ENCODE results near the gene TBC1D22A.

Gene TBC1D22A

DNA sequence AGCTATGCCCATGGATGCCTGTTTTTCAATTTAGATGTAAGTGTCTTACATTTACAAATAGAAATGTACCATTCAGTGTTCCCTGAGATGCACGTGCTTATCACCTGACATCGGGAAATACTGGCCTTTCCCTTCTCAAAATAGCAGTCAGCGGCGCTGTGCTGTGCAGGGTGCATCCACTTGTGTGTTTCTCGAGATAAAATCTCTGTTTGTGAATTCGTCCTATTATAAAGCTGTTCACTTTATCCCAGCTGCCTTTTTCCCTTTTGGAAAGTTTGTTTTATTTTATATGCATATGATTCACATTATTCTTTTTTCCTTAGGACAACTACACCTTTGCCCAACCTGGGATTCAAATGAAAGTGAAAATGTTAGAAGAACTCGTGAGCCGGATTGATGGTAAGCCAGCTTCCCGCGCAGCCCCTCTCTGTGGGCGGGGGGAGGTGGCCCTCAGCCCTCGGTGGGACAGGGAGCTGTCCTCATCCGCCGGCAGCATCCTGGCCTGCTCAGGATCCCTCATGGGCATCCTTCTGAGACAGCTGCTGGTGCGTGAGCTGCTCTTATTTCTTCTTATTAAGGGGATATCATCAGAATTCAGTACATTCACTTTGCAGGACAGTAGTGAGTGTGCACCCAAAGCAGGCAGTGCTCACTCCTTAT is 235.0 kb downstream of the TBC1D22A start:
- TF ChIP-seq, protein P1, sequence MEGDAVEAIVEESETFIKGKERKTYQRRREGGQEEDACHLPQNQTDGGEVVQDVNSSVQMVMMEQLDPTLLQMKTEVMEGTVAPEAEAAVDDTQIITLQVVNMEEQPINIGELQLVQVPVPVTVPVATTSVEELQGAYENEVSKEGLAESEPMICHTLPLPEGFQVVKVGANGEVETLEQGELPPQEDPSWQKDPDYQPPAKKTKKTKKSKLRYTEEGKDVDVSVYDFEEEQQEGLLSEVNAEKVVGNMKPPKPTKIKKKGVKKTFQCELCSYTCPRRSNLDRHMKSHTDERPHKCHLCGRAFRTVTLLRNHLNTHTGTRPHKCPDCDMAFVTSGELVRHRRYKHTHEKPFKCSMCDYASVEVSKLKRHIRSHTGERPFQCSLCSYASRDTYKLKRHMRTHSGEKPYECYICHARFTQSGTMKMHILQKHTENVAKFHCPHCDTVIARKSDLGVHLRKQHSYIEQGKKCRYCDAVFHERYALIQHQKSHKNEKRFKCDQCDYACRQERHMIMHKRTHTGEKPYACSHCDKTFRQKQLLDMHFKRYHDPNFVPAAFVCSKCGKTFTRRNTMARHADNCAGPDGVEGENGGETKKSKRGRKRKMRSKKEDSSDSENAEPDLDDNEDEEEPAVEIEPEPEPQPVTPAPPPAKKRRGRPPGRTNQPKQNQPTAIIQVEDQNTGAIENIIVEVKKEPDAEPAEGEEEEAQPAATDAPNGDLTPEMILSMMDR (IDR thresholded peaks at IDR 0.05): no peak
- Histone ChIP-seq H3K27ac (no peak overlapping the region), H3K4me3 (no peak overlapping the region)
- no peak for DNase-seq (ENCODE audit: low spot score)

GRCh38 chr22:46998331-46998730 is 235.9 kb downstream of the TBC1D22A start:
- DNase-seq (ENCODE audit: low spot score): no peak
- TF ChIP-seq, protein P1 (IDR thresholded peaks at IDR 0.05): no peak

GRCh38 chr22:47000256-47000655 is 237.8 kb downstream of the TBC1D22A start:
- TF ChIP-seq, protein P1 (IDR thresholded peaks at IDR 0.05): no peak
- no peak for DNase-seq (ENCODE audit: low spot score)

More at GRCh38 chr22:46998331-46998730, 235.9 kb downstream of the TBC1D22A start:
- Histone ChIP-seq H3K4me3 (no peak overlapping the region), H3K27ac (no peak overlapping the region)

DNA sequence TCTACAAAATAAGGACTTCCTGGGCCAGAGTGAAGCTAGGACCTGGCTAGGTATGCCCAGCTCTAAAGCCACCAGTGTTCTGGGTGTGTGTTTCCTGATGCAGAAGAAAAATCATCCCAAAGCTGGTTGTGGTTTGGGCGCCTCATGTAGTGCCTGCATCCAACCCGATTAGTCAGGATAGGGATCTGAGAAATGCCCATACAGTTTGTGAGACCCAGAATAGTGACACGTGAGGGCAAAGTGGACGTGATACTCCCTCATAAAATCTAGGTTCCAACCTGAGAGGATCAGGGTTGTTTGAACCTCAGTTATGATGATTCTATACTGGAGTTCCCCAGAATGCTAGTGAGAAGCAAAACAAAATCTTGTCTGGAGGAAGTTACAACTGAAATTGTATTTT is 238.4 kb downstream of the TBC1D22A start:
- TF ChIP-seq, protein P1 (IDR thresholded peaks at IDR 0.05): no peak
- H3K4me3 ChIP-seq: no peak overlapping the region
- no peak for DNase-seq (ENCODE audit: low spot score)
- no peak overlapping the region for H3K27ac ChIP-seq

More at GRCh38 chr22:47000256-47000655, 237.8 kb downstream of the TBC1D22A start:
- H3K4me3 ChIP-seq: no peak overlapping the region
- no peak overlapping the region for H3K27ac ChIP-seq

DNA sequence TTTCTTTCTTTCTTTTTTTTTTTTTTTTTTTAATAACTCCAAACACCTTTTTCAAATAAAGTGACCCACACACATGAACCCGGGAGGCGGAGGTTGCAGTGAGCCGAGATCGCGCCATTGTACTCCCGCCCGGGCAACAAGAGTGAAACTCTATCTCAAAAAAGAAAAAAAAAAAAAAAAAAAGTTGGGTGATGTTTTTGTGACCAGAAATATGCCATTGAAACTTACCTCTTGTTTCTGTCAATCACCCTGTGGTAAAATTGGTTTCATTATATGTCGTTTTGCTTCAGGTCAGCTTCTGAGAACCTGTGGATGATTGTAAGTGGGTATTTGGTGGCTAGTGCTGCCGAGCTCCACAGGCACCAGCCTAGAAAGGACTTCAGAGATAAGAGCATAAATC is 238.8 kb downstream of the TBC1D22A start:
- no peak for DNase-seq (ENCODE audit: low spot score)
- TF ChIP-seq, protein P1 (IDR thresholded peaks at IDR 0.05): no peak
- no peak overlapping the region for H3K4me3 ChIP-seq
- H3K27ac ChIP-seq: no peak overlapping the region

GRCh38 chr22:47002692-47003091 is 240.2 kb downstream of the TBC1D22A start:
- no peak for DNase-seq (ENCODE audit: low spot score)
- H3K4me3 ChIP-seq: no peak overlapping the region
- no peak overlapping the region for H3K27ac ChIP-seq
- TF ChIP-seq, protein P1 (IDR thresholded peaks at IDR 0.05): no peak
